Measurements from ENCODE around the gene PAK1. TPM values are rescaled to one million over a fixed set of nuclear protein-coding genes. Genes with fewer than 3 reads are reported as not detected.

Gene PAK1
- polyA plus RNA-seq, 3 donors from 2014 or later: 13.3 to 19.1 (median 18.3) TPM

DNA sequence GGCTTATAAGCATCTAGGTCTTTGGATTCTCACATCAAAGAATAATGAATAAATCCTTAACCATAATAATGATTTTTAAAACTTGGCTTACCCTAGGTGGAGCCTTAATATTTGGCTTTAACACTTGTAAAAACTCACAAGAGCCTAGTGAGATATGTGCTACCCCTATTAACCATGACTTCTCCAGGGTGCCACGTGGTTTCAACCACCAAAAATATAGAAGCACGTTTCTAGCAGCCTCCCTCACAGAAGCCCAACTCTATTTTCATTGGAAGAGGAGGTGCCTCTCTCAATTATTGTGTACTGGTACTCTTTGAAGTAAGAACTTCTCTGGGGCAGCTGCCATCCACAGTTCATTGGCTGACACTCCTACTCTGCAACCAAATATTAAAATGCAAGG, 125.9 kb downstream of the PAK1 start:
- H3K4me3 Mint-ChIP-seq: no peak overlapping the region
- H3K4me1 Mint-ChIP-seq: no peaks in the 10 kb centered on the region
- no peak overlapping the region for H3K27ac Mint-ChIP-seq
- H3K27me3 Mint-ChIP-seq (ENCODE audit: low read depth in 3 of 3): peaks cover 0 to 2% (median 1%) of the 10 kb centered on the region in 3 donors
- no peak for DNase-seq
- H3K9me3 Mint-ChIP-seq: no peaks in the 10 kb centered on the region
- H3K36me3 Mint-ChIP-seq: peaks cover 12 to 22% (median 22%) of the 10 kb centered on the region in 3 donors

DNA sequence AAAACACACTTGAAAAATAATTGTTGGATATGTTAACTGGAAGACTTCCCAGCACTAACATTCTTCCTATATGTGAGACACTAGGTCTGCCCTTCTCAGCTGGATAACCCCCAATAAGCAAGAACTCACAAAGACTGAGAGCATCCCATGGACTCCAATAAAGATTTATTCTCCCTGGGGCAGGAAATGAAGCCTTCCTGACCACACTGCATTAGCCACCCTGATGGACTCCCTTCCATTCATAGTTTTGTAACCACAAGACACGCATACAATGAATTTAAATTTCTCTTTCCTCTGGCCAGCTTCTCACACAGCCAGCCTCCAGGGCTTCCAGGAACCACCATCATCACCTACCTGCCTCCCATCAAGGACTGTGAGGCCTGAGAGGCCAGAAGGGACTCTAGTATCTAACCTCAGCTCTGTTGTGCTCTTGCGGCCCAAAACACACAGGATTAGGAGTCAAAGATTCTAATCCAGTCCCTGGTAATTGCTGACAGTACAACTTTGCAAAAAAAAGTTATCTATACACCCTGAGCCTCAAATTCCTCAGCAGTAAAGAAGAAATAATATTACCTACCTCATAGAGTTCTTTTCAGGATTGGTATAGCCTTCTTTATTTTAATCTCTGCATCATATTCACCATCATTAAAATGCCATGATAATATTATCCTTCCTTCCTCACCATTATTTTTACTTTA, 126.8 kb downstream of the PAK1 start:
- Mint-ChIP-seq H3K4me3 (no peak overlapping the region), H3K36me3 (peaks cover 12 to 30% (median 28%) of the 10 kb centered on the region in 3 donors), H3K27ac (no peak overlapping the region), H3K27me3 (ENCODE audit: low read depth in 3 of 3) (peaks cover 0 to 2% (median 1%) of the 10 kb centered on the region in 3 donors), H3K9me3 (no peaks in the 10 kb centered on the region), H3K4me1 (no peaks in the 10 kb centered on the region)
- DNase-seq: no peak

DNA sequence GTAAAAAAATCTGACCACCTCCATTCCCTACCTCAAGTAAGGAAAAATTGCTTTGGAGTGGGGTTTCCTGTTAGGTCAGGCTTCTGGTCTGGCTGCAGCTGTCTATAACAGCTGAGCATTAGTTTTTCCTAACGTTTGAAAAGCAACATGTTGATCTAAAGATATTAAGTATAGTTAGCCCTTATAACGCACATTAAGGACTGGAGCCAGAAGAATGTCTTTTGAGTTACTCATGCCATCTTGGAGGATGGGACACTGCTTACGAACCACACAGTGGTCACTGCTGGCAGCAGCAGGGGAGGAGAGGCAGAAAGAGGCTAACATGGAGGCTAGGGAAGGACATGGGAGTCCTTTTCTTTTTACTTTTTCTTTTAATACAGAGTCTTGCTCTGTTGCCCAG, 128.3 kb downstream of the PAK1 start:
- Mint-ChIP-seq H3K36me3 (peaks cover 21 to 43% (median 41%) of the 10 kb centered on the region in 3 donors), H3K9me3 (no peaks in the 10 kb centered on the region), H3K4me1 (no peaks in the 10 kb centered on the region), H3K27ac (no peak overlapping the region), H3K4me3 (no peak overlapping the region), H3K27me3 (ENCODE audit: low read depth in 3 of 3) (peaks cover 0 to 1% (median 0%) of the 10 kb centered on the region in 3 donors)
- no peak for DNase-seq

DNA sequence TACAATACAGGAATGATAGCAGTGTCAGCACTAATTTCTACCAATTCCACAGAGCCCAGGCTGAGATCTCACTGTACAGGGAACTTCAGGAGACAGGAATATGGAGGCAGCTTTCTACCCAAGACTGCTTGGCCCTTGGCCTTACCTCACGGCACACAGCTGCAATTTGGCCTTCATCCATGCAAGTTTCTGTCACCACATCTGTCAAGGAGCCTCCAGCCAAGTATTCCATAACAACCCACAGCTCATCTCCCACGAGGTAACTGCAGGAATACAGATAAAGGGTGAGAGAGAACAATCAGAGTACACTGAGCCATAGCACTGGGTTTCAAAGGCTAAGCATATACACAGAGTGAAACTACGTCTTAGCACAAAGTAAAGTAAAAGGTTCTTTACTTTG, 133.4 kb downstream of the PAK1 start:
- DNase-seq: no peak
- H3K4me3 Mint-ChIP-seq: no peak overlapping the region
- H3K4me1 Mint-ChIP-seq: no peaks in the 10 kb centered on the region
- no peaks in the 10 kb centered on the region for H3K27me3 Mint-ChIP-seq (ENCODE audit: low read depth in 3 of 3)
- no peak overlapping the region for H3K27ac Mint-ChIP-seq
- H3K36me3 Mint-ChIP-seq: peaks cover 28 to 52% (median 41%) of the 10 kb centered on the region in 3 donors
- H3K9me3 Mint-ChIP-seq: no peaks in the 10 kb centered on the region

DNA sequence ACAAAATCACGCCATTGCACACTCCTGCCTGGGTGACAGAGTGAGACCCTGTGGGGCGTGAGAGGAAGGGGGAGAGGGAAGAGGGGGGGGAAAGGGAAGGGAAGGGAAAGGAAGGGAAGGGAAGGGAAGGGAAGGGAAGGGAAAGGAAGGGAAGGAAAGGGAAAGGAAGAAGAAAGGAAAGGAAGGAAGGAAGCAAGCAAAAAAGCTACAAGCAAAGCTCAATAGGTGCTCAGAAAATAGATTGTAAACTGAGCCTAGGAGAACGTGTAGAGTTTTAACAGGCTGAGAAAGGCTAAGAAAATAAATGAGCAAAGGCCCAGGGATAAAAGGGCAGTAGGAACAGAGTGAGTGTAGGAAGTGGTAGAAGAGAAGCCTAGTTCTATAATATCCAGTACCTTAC, 141.6 kb downstream of the PAK1 start:
- H3K4me3 Mint-ChIP-seq: no peak overlapping the region
- H3K36me3 Mint-ChIP-seq: peaks cover 10 to 26% (median 17%) of the 10 kb centered on the region in 3 donors
- no peak for DNase-seq
- no peak overlapping the region for H3K27ac Mint-ChIP-seq
- peaks cover 0 to 2% (median 0%) of the 10 kb centered on the region in 6 donors for H3K9me3 Mint-ChIP-seq
- H3K27me3 Mint-ChIP-seq (ENCODE audit: low read depth in 3 of 3): no peaks in the 10 kb centered on the region
- H3K4me1 Mint-ChIP-seq: no peaks in the 10 kb centered on the region

DNA sequence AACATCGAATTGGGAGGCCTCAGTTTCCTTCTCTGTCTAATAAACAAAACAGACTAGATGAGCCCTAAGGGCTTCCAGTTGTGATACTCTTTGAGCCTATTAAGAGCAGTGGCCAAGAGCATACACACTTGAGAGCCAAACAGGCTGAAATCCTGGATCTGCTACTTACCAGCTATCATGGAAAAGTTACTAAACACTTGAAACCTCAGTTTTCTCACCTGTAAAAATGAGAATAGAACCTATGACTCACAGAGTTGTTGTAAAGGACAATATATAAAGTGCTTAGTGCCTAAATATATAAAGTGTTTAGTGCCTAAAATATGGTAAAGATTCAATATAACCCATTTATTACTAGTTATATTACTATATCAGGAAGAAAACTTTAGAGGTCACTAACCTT, 148.7 kb downstream of the PAK1 start:
- no peak for DNase-seq
- no peaks in the 10 kb centered on the region for H3K4me1 Mint-ChIP-seq
- no peak overlapping the region for H3K4me3 Mint-ChIP-seq
- H3K27ac Mint-ChIP-seq: no peak overlapping the region
- H3K27me3 Mint-ChIP-seq (ENCODE audit: low read depth in 3 of 3): no peaks in the 10 kb centered on the region
- peaks cover 21 to 39% (median 29%) of the 10 kb centered on the region in 3 donors for H3K36me3 Mint-ChIP-seq
- H3K9me3 Mint-ChIP-seq: peaks cover 0 to 1% (median 0%) of the 10 kb centered on the region in 6 donors

DNA sequence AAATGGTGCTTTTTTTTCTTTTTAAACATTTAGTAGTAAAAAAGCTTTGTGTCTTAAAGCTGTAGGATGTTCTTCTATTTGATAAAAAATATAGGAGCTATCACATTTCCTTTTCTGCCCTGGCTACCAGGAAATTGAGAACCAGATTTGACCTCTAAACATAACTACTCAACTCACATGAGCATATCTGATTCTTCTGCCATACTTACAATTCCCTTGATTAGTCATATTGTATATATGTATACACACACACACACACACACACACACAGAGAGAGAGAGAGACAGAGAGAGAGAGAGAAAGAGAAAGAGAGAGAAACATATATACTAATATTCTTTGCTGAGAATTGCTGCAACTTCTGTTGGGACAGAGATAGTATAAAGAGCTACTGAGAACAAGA, 149.4 kb downstream of the PAK1 start:
- H3K27me3 Mint-ChIP-seq (ENCODE audit: low read depth in 3 of 3): no peaks in the 10 kb centered on the region
- H3K36me3 Mint-ChIP-seq: peaks cover 21 to 39% (median 29%) of the 10 kb centered on the region in 3 donors
- H3K27ac Mint-ChIP-seq: no peak overlapping the region
- no peak for DNase-seq
- H3K4me1 Mint-ChIP-seq: no peaks in the 10 kb centered on the region
- H3K9me3 Mint-ChIP-seq: peaks cover 0 to 1% (median 0%) of the 10 kb centered on the region in 6 donors
- H3K4me3 Mint-ChIP-seq: no peak overlapping the region

DNA sequence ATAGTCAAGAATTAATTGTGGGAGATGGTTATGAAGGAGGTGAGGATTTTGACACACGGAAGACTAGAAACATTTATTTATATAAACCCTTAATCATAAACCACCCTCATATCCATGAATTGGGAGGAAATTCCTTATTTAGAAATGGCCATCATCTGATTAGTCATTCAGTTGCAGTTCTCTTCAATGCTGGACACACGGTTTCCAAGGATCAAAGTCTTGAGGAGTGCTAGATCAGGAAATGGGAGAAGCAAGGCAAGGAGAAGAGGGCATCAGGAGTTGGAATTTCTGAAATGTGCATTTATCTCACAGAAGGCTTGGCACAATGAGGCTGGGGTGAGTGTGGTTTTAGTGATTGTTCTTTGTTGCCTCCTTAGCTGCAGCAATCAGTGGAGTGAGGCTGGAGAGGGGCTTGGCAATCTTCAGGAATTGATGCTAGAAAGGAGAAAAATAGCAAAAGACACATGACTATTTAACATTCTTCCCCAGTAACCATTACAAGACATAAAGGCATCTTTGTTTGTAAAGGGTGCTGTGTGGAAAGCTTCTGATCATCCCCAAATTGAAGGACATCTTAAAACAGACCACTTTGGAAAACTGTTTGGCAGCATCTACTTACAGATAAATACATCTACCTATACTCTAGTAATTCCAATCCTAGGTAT, 150.8 kb downstream of the PAK1 start:
- Mint-ChIP-seq H3K36me3 (peaks cover 21 to 29% (median 24%) of the 10 kb centered on the region in 3 donors), H3K27me3 (ENCODE audit: low read depth in 3 of 3) (no peaks in the 10 kb centered on the region), H3K9me3 (peaks cover 0 to 1% (median 0%) of the 10 kb centered on the region in 6 donors), H3K4me1 (no peaks in the 10 kb centered on the region), H3K4me3 (no peak overlapping the region), H3K27ac (no peak overlapping the region)
- DNase-seq: no peak

DNA sequence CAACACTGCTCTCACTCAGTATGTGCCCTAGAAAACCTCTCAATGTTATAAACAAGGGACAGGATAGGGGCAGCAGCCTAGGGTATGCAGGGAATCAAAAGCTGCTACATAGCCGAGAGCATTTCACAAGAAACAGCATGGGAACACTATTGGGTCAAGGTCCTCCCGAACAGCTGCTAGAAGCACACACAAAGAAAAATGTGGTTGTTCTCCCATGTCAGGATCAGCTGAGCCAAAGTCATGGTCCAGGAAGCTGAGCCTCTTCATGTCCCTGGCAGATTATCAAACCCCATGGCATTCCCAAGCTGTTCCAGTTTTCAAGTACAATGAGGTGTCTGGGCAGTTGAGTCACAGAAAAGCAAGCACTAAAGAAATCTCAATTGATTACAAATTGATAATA, 151.4 kb downstream of the PAK1 start:
- Mint-ChIP-seq H3K4me1 (no peaks in the 10 kb centered on the region), H3K27ac (no peak overlapping the region), H3K36me3 (peaks cover 21 to 24% (median 23%) of the 10 kb centered on the region in 3 donors), H3K27me3 (ENCODE audit: low read depth in 3 of 3) (no peaks in the 10 kb centered on the region), H3K4me3 (no peak overlapping the region), H3K9me3 (peaks cover 0 to 1% (median 0%) of the 10 kb centered on the region in 6 donors)
- DNase-seq: no peak

DNA sequence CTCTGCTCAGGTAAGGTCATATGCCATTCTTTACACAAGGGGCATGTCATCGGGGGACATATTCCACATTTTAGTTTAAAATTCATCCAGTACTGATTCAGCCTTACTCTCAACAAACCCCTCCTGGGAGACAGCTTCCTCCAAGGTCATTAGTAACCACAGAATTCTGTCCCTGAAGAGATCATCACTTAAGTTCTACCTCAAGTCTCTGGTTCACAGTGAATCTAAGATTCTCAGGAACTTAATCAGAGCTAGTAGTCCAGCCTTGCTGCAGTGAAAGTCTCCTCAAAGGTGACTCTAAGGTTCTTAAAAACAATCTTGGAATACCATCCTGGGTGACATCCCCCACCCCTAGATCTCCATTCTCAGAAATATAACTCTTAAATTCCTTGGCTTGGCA, 153.5 kb downstream of the PAK1 start:
- DNase-seq: no peak
- Mint-ChIP-seq H3K36me3 (peaks cover 12 to 13% (median 12%) of the 10 kb centered on the region in 3 donors), H3K4me3 (no peak overlapping the region), H3K27ac (no peak overlapping the region), H3K9me3 (no peaks in the 10 kb centered on the region), H3K27me3 (ENCODE audit: low read depth in 3 of 3) (peaks cover 0 to 2% (median 1%) of the 10 kb centered on the region in 3 donors), H3K4me1 (no peaks in the 10 kb centered on the region)

DNA sequence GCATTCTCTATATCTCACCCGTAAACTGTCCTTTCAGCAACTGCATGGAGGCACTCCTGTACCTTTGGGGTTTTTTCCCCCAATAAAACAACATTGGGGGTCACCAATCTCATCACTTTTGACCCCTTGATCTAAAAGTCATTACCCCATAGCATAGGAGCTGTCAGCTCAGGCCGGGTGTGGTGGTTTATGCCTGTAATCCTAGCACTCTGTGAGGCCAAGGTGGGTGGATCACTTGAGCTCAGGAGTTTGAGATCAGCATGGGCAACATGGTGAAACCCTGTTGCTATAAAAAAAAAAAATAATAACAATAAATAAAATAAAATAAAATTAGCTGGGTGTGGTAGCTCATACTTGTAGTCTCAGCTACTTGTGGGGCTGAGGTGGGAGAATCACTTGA, 155.3 kb downstream of the PAK1 start:
- no peaks in the 10 kb centered on the region for H3K4me1 Mint-ChIP-seq
- no peak overlapping the region for H3K27ac Mint-ChIP-seq
- no peak for DNase-seq
- H3K36me3 Mint-ChIP-seq: peaks cover 10 to 13% (median 12%) of the 10 kb centered on the region in 3 donors
- H3K4me3 Mint-ChIP-seq: no peak overlapping the region
- no peaks in the 10 kb centered on the region for H3K9me3 Mint-ChIP-seq
- H3K27me3 Mint-ChIP-seq (ENCODE audit: low read depth in 3 of 3): peaks cover 0 to 2% (median 1%) of the 10 kb centered on the region in 3 donors

DNA sequence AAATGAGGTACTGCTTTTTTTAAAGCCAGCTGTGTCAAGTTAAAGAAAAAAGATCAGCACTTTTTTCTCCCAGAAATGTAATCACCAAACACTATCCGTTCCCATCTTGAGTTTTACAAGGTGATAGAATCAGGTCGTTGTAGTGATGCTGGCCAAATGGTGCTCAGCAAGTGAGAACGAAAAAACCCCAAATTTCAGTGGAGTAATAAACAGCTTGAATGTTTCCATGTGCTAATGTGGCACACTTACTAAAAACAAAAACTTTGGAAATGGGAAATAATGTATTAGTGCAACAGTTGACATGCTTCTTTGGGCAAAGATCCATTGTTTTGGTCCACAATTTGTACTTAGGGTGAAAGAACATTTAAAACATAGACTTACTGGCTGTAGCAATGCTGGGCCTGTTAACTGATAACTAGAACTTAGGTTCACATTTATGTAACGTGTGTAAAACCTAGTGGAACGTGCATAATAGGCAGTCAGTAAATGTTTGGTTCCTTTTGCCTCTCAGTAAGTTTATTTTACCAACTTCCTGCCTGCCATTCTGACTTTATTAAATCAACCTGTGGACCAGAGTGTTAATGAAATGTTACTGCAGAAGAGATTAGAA, 157.1 kb downstream of the PAK1 start:
- Mint-ChIP-seq H3K27ac (no peak overlapping the region), H3K4me3 (no peak overlapping the region), H3K36me3 (peaks cover 0 to 5% (median 0%) of the 10 kb centered on the region in 3 donors), H3K27me3 (ENCODE audit: low read depth in 3 of 3) (peaks cover 0 to 4% (median 1%) of the 10 kb centered on the region in 3 donors), H3K9me3 (no peaks in the 10 kb centered on the region), H3K4me1 (no peaks in the 10 kb centered on the region)
- no peak for DNase-seq

DNA sequence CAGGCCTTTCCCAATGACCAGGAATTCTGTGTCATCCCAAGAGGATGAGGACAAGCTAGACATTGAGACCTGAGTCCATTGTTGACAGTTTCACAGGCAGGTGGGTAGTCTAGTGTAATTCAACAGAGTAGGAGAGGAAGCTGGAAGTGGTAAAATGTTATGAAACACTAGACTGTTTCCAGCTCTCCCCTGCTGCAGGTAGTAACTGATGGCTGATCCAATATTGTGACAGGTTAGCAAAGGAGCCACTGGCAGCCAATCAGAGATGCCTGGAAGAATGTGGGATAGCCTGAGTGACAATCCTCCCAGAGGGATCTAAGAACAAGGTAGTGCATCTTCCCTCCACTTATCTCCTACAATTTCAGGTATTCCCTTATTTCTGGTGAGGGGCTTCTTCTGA, 161.8 kb downstream of the PAK1 start:
- Mint-ChIP-seq H3K4me3 (no peak overlapping the region), H3K27ac (no peak overlapping the region), H3K4me1 (no peaks in the 10 kb centered on the region), H3K9me3 (no peaks in the 10 kb centered on the region), H3K36me3 (no peaks in the 10 kb centered on the region), H3K27me3 (ENCODE audit: low read depth in 3 of 3) (peaks cover 2 to 4% (median 3%) of the 10 kb centered on the region in 3 donors)
- no peak for DNase-seq

DNA sequence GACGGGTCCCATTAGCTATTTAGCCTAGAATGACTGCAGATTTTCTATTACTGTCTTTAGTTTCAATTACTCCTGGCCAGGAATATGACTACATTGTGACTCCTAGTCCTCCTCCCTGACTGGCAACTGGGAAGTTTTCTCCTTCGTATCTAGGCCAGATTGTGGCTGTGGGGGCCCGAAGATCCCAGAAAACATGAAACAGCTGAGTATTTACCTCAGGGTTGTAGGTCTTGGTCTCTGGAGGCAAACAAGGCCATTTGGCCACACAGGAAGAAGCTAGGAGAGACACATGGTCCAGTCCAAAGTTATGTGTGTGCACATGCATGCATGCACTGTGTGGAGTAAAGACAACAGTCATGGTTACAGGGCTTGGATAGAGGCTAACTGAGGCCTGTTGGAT, 162.2 kb downstream of the PAK1 start:
- no peak for DNase-seq
- Mint-ChIP-seq H3K36me3 (no peaks in the 10 kb centered on the region), H3K27ac (no peak overlapping the region), H3K4me1 (no peaks in the 10 kb centered on the region), H3K4me3 (no peak overlapping the region), H3K27me3 (ENCODE audit: low read depth in 3 of 3) (peaks cover 2 to 4% (median 3%) of the 10 kb centered on the region in 3 donors), H3K9me3 (no peaks in the 10 kb centered on the region)

All from immature natural killer cell (primary cell).